Neural cell (in vitro differentiated cells): ENCODE results near the gene TEX35.
"Not testable (repeated sequence)": the region's sequence is repeated elsewhere in the genome, so short reads cannot be mapped to it uniquely, and the experiment has no call there.

Experiments
- CTCF ChIP-seq: fragments of 450-650 bp; IDR thresholded peaks from 2 replicates; pipeline ENCODE4 v1.5.1; 2014; ENCODE audit warnings: antibody characterized with exemption, mild to moderate bottlenecking, moderate library complexity; ENCODE audit not compliant: poor library complexity, severe bottlenecking
- EP300 ChIP-seq: fragments of 450-650 bp; conservative IDR thresholded peaks from 2 replicates; pipeline ENCODE4 v1.6.1; 2014; ENCODE audit warnings: antibody characterized with exemption, mild to moderate bottlenecking, moderate library complexity; ENCODE audit not compliant: poor library complexity, severe bottlenecking
- EZH2 ChIP-seq: fragments of 200-600, 300-800 bp; shearing (Covaris generic), sonication (generic); IDR thresholded peaks from 2 replicates; pipeline ENCODE4 v1.6.1; 2014; ENCODE audit warnings: antibody characterized with exemption, low read length, borderline replicate concordance, mild to moderate bottlenecking; ENCODE audit not compliant: insufficient read depth, poor library complexity, severe bottlenecking
- MXI1 ChIP-seq: fragments of 450-650 bp; conservative IDR thresholded peaks from 2 replicates; pipeline ENCODE4 v1.6.1; 2014; ENCODE audit warnings: antibody characterized with exemption, mild to moderate bottlenecking; ENCODE audit not compliant: poor library complexity, severe bottlenecking
- POLR2AphosphoS5 ChIP-seq: IDR thresholded peaks from 2 replicates; pipeline ENCODE4 v1.6.1; 2012
- RAD21 ChIP-seq: fragments of 450-650 bp; conservative IDR thresholded peaks from 2 replicates; pipeline ENCODE4 v1.6.1; 2014; ENCODE audit warnings: antibody characterized with exemption, mild to moderate bottlenecking, moderate library complexity
- SMC3 ChIP-seq: fragments of 450-650 bp; conservative IDR thresholded peaks from 2 replicates; pipeline ENCODE4 v1.6.1; 2014; ENCODE audit warnings: antibody characterized with exemption, mild to moderate bottlenecking, moderate library complexity; ENCODE audit not compliant: poor library complexity
- TAF1 ChIP-seq: IDR thresholded peaks from 2 replicates; pipeline ENCODE4 v1.6.1; 2012; ENCODE audit warnings: low read depth
- TF ChIP-seq, protein P1 (sequence below): IDR thresholded peaks from 2 replicates; pipeline ENCODE4 v1.6.1; 2012; ENCODE audit warnings: borderline replicate concordance

DNA sequence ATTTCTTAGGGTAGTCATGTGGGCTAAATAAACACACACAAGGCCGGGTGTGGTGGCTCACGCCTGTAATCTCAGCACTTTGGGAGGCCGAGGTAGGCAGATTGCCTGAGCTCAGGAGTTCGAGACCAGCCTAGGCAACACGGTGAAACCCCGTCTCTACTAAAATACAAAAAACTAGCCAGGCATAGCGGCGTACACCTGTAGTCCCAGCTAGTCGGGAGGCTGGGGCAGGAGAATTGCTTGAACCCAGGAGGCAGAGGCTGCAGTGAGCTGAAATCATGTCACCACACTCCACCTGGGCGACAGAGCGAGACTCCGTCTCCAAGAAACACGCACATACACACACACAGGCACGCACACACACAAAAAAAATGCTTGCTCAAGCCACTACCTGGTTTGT lies 9.6 kb upstream of the TEX35 start:
- TF ChIP-seq CTCF, POLR2AphosphoS5, EZH2, TAF1, EP300, SMC3, RAD21, MXI1: not testable (repeated sequence)
- TF ChIP-seq, protein P1, sequence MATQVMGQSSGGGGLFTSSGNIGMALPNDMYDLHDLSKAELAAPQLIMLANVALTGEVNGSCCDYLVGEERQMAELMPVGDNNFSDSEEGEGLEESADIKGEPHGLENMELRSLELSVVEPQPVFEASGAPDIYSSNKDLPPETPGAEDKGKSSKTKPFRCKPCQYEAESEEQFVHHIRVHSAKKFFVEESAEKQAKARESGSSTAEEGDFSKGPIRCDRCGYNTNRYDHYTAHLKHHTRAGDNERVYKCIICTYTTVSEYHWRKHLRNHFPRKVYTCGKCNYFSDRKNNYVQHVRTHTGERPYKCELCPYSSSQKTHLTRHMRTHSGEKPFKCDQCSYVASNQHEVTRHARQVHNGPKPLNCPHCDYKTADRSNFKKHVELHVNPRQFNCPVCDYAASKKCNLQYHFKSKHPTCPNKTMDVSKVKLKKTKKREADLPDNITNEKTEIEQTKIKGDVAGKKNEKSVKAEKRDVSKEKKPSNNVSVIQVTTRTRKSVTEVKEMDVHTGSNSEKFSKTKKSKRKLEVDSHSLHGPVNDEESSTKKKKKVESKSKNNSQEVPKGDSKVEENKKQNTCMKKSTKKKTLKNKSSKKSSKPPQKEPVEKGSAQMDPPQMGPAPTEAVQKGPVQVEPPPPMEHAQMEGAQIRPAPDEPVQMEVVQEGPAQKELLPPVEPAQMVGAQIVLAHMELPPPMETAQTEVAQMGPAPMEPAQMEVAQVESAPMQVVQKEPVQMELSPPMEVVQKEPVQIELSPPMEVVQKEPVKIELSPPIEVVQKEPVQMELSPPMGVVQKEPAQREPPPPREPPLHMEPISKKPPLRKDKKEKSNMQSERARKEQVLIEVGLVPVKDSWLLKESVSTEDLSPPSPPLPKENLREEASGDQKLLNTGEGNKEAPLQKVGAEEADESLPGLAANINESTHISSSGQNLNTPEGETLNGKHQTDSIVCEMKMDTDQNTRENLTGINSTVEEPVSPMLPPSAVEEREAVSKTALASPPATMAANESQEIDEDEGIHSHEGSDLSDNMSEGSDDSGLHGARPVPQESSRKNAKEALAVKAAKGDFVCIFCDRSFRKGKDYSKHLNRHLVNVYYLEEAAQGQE, result not testable (repeated sequence)
